Stimulated activated naive CD8-positive, alpha-beta T cell treated with anti-CD3 and anti-CD28 coated beads, Interleukin-15, Interleukin-2, amounts not matched to agents 100 ng/mL and 50 ng/mL, for 24 hours (primary cell): Measurements from ENCODE around the gene LRRC56.

Source experiments
- H3K27ac Mint-ChIP-seq: one replicate; pipeline ENCODE4 v1.8.0; 2021; ENCODE audit warnings: mild to moderate bottlenecking, mixed read lengths
- H3K27me3 Mint-ChIP-seq: one replicate; pipeline ENCODE4 v1.8.0; 2021; ENCODE audit warnings: mixed read lengths
- H3K36me3 Mint-ChIP-seq: one replicate; pipeline ENCODE4 v1.8.0; 2021; ENCODE audit warnings: low read depth, mixed read lengths
- H3K4me1 Mint-ChIP-seq: one replicate; pipeline ENCODE4 v1.8.0; 2021; ENCODE audit warnings: low read depth, mixed read lengths
- H3K4me3 Mint-ChIP-seq: one replicate; pipeline ENCODE4 v1.8.0; 2021; ENCODE audit warnings: mild to moderate bottlenecking, mixed read lengths
- H3K9me3 Mint-ChIP-seq: one replicate; pipeline ENCODE4 v1.8.0; 2021; ENCODE audit warnings: mixed read lengths

LRRC56 gene

DNA sequence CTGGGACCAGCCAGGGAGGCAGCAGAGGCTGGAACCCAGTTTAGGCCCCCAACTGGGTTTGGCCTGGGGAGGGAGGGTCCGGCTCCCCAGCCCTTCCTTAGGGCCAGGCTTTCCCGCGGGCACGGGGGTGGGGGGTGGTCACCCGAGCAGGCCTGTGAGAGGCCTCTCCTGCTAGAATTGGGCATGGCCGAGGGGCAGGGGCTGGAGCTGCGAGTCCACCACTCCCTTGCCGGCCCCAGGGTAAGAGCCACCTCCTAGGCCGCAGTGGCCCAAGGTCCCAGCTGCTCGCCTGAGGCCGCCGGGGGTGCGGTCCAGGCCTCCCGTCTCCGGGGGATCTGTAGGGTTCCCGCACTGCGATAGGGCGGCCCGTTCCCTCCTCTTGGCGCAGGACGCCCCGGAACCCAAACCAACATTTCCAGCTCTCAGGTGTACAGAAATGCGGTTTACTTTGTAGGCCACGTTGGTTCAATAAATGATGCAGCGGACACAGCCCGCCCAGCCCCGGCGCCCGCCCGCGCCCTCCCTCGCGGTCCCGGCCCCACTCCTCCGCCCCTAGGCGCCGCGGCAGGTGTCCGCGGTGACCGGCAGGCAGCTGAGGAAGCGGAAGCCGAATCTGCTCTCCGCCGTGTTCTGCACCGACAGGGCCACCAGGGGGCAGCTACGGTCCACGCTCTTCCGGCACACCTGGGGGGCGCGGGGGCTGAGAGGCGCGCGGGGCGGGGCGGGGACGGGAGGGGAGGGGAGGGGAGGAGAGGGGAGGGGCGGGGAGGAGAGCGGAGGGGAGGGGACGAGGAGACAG, 17.3 kb downstream of the LRRC56 start:
- H3K4me3 Mint-ChIP-seq: no peak overlapping the region
- H3K36me3 Mint-ChIP-seq: no peaks in the 10 kb centered on the region
- peaks cover 6% of the 10 kb centered on the region for H3K27me3 Mint-ChIP-seq
- H3K9me3 Mint-ChIP-seq: no peaks in the 10 kb centered on the region
- peaks cover 3% of the 10 kb centered on the region for H3K4me1 Mint-ChIP-seq
- H3K27ac Mint-ChIP-seq: no peak overlapping the region

DNA sequence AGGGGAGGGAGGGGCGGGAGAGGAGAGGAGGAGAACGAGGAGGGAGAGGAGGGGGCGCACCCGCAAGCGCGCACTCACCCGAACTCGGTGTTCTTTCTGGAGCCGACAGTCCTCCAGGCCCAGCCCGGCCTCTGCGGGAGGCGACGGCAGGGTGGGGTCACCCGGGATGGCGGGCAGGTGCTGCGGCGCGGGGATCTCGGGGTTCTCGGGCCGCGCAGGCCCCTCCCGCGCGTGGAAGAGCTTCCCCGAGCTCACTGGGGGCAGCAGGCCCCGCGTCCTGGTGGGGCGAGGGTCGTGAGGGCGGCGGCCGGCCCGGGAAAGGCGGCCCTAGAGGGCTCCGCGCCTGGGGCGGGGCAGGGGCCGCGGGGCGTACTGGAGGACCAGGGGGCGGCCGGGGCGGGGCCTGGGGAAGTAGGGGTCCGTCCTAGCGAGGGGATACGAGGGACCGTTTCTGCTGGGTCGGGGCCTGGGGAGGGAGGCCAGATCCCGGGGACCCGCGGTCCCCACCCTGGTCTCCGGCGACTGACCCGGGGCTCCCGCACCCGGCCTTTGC, 18.0 kb downstream of the LRRC56 start:
- Mint-ChIP-seq H3K9me3 (no peaks in the 10 kb centered on the region), H3K36me3 (no peaks in the 10 kb centered on the region), H3K27ac (no peak overlapping the region), H3K27me3 (peaks cover 6% of the 10 kb centered on the region), H3K4me1 (peaks cover 9% of the 10 kb centered on the region), H3K4me3 (no peak overlapping the region)

DNA sequence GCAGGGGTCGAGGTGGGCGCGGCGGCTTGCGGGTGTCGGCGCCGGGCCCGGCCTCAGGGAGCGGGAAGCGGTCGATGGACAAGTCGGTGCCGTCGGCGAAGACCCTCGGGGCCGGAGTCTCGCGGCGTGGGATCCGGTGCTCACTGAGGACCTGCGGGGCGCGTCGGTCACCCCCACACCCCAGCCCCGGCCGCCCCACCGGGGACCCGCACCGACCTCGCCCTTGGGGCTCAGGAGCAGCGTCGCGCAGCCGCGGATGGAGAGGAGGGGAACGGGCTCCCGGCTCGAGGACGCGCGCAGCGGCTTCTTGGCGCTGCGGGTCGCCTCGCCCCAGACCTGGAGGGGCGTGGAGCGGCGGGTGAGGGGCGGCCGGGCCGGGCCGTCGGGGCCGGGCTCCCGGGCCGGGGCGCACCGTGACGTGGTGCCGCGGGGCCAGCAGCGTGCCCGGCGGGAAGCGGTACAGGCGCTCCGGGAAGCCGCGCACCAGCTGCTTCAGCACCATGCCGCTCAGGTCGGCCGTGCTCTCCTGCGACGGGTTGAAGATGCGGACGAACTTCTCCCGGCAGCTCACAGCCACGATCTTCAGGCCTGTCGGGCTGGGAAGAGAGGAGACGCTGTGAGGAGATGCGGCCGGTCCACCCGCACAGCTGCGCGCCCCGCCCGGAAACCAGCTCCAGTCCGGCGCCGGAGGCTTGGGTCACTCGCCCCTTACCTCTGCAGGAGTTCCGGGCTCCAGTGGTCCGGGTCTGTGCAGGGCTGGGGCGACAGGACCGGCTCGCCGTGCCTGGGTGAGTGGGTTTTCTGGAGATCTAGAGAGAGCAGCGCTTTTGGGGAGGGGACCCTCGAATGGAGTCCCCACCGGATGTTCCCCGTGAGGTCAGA, 18.7 kb downstream of the LRRC56 start:
- Mint-ChIP-seq H3K36me3 (no peaks in the 10 kb centered on the region), H3K9me3 (no peaks in the 10 kb centered on the region), H3K4me1 (peaks cover 9% of the 10 kb centered on the region), H3K27ac (no peak overlapping the region), H3K4me3 (no peak overlapping the region), H3K27me3 (peaks cover 6% of the 10 kb centered on the region)

DNA sequence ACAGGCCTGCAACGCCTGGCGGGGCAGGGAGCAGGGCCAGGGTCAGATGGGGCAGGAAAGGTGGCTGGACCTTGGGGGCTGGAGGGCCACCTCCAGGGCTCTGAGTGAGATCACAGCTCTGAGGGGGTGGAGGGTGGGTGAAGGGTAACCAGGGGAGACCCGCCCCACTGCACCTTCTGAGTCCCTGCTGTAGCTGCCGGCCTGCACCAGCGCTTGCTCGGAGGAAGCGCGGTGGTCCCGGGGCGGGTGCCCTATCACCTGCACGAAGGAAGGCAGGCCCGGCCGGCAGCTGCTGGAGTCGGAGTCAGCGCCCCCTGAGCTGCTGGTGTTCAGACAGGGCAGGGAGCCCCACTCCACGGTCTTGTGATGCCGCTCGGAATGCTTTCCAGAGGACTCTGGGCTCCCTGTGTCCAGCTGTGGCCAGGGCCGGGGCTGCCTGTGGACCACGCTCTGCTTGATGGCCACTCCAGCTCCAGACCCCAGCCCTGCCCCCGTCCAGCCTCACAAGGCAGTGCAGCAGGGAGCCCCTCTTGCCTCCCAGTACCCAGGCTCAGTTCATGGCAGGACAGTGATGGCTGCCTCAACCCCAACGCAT, 19.4 kb downstream of the LRRC56 start:
- no peak overlapping the region for H3K27ac Mint-ChIP-seq
- H3K9me3 Mint-ChIP-seq: no peaks in the 10 kb centered on the region
- H3K27me3 Mint-ChIP-seq: peaks cover 6% of the 10 kb centered on the region
- peaks cover 13% of the 10 kb centered on the region for H3K4me1 Mint-ChIP-seq
- no peak overlapping the region for H3K4me3 Mint-ChIP-seq
- H3K36me3 Mint-ChIP-seq: no peaks in the 10 kb centered on the region

DNA sequence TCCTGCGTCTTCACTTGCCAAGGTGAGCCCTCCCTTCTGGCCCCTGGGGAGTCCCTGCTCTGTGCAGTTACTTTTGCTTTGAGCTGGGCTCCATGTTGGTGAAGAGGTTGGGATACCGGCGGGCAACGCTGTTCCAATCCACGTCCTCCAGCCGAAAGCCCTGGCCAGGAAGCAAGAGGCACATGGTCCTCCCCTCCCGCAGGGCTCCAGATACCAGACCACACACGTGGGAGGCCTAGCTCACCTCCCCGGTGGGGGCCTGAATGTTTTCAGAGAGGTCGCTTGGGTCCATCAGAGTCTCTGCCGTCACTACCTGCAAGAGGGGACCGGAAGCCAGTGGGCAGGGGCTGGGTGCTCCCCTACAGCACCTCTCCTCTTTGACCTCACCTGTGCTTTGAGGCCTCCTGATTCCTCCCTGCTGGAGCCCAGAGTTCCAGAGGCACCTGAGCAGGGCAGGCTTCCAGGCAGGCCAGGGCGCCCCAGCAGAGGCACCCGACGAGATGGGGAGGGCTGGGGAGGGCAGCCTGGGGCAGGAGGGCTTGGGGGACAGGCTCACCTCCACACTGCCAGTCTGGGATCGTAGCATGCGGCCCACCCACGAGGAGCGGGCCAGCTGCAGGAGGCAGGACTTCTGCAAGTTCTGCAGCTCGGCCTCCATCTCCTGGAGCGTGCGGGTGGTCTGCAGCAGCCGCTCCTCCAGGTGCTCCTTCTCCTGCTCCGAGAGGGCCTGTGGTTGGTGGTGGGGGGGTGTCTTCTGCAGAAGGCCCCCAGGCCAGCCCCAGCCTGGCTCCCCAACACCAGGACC, 20.2 kb downstream of the LRRC56 start:
- Mint-ChIP-seq H3K9me3 (no peaks in the 10 kb centered on the region), H3K4me1 (peaks cover 13% of the 10 kb centered on the region), H3K4me3 (no peak overlapping the region), H3K36me3 (no peaks in the 10 kb centered on the region), H3K27ac (no peak overlapping the region), H3K27me3 (peaks cover 6% of the 10 kb centered on the region)

DNA sequence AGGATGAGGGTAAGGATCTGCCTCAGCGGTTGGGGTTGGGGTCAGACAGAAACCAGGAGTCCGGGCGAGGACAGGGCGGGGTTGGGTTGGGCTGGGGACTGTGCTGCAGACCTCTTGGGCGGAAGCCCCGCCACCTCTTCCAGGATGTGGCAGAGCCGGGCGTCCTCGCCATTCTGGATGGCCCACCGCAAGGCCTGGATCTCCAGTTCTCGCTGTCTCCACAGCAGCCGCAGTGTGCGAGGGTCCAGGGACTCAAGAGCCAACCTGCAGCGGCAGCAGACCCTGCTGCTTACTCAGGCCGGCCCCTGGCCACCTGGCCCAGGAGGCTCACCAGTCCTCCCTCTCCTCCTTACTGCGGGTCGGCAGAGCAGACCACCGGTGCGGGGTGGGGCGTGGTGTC, 21.2 kb downstream of the LRRC56 start:
- Mint-ChIP-seq H3K36me3 (no peaks in the 10 kb centered on the region), H3K4me3 (no peak overlapping the region), H3K9me3 (no peaks in the 10 kb centered on the region)

DNA sequence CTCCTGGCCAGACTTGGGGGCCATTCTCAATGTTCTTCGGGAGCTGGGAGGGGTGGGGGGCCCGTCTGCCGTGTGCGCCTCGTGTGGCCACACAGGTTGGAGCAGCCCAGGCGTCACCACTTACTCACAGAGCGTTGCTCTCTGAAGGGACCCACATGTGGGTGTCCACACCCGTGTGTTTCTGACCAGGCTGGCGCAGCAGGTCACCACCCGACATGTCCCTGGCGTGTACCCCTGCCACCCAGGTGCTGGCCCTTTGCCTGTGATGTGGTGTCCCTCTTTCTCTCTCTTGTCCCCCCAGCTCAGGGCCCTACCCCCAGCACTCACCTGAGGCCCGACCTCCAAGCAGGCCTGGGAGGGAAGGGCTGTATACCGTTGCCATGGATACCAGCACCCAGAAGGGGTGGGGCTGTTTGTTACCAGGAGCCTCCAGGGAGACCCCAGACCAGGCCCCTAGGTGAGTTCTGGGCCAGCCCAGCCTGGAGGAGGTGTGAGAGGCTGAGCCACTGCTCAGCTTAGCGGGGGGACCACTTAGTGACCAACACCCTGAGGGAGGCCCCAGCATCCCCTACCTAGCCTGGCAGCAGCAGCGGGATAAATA, 21.8 kb downstream of the LRRC56 start:
- Mint-ChIP-seq H3K27ac (no peak overlapping the region), H3K9me3 (no peaks in the 10 kb centered on the region), H3K27me3 (peaks cover 6% of the 10 kb centered on the region), H3K4me1 (peaks cover 13% of the 10 kb centered on the region), H3K36me3 (no peaks in the 10 kb centered on the region), H3K4me3 (no peak overlapping the region)

More for the DNA sequence above, 21.2 kb downstream of the LRRC56 start:
- H3K4me1 Mint-ChIP-seq: peaks cover 13% of the 10 kb centered on the region
- peaks cover 6% of the 10 kb centered on the region for H3K27me3 Mint-ChIP-seq
- no peak overlapping the region for H3K27ac Mint-ChIP-seq

DNA sequence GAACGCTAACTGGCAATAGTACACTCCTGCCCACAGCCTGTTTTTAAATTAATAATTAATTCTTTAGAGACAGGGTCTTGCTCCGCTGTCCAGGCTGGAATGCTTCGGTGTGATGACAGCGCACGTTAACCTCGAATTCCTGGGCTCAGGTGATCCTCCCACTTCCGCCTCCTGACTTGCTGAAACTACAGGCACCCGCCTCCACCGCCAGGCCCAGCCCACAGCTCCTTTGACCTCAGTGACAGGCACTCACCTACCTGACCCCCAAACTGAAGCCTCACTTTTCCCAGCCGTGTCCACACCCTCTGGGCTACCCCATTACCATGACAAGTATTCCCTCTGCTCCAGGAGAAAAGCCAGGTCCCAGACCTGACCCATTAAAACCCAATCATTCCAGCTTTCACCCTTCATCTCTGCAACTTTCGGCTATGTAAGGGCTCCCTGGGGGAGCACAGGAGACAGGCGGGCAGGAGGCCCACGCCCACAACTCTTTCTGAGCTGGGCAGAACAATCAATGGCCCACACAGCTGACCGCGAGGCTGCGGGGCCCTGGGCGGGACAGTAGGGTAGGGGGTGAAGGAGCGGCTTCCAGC, 22.5 kb downstream of the LRRC56 start:
- peaks cover 6% of the 10 kb centered on the region for H3K27me3 Mint-ChIP-seq
- peak overlapping the region; percentile 38 for H3K27ac Mint-ChIP-seq
- H3K4me1 Mint-ChIP-seq: peaks cover 13% of the 10 kb centered on the region
- no peaks in the 10 kb centered on the region for H3K9me3 Mint-ChIP-seq
- peak overlapping the region; percentile 70 for H3K4me3 Mint-ChIP-seq
- H3K36me3 Mint-ChIP-seq: no peaks in the 10 kb centered on the region

DNA sequence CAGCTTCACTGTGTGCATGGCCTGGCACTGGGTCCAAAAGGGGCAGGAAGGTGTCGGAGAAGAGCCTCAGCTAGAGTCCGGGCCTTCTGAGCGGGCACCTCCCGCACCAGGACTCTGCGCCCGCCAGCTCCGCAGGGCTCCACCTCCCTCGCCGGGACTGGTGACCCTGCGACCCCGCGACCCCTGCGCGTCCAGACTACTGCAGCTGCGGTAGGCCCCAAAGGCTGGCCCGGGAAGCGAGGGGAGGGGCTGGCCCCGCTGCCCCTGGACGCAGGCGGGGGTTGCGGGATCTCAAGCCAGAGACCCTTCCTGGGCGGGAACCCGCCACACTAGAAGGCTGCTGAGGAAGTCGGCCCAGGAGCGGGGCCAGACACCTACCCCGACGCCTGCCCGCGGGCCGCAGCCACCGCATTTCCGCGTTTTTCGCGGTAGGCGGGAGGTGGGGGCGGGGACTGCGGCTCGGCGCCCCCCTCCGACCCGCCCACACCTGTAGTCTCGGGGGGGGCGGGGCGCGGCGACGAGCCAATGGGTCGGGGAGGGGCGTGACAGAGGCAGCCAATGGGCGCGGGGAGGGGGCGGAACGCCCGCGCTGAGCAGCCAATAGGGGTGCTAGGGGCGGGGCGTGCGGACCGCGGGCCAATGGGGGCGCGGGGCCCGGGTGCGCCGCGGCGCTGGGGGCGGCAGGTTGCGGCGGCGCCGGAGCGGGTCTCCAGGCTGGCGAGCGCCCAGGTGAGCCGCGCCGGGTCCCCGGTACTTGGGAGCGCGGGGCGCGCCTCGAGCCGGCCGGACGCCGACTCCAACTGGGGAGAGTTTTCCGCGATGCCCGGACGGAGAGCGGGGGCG, 23.2 kb downstream of the LRRC56 start, which contains the start of the genes LMNTD2 and RASSF7:
Gene LMNTD2 (minus strand): TSS at position 434 of the 843 bp plus-strand sequence. CDS start 22 bp downstream, at position 412.
Gene RASSF7 (plus strand): TSS at position 666 of the 843 bp plus-strand sequence. CDS start 799 bp downstream, outside the sequence.
- peaks cover 6% of the 10 kb centered on the region for H3K27me3 Mint-ChIP-seq
- peak within 1 kb of the TSS; percentile 72 for H3K27ac Mint-ChIP-seq
- H3K36me3 Mint-ChIP-seq: no peaks in the 10 kb centered on the region
- H3K4me1 Mint-ChIP-seq: peaks cover 13% of the 10 kb centered on the region
- H3K4me3 Mint-ChIP-seq: peak within 1 kb of the TSS; percentile 85
- H3K9me3 Mint-ChIP-seq: no peaks in the 10 kb centered on the region

DNA sequence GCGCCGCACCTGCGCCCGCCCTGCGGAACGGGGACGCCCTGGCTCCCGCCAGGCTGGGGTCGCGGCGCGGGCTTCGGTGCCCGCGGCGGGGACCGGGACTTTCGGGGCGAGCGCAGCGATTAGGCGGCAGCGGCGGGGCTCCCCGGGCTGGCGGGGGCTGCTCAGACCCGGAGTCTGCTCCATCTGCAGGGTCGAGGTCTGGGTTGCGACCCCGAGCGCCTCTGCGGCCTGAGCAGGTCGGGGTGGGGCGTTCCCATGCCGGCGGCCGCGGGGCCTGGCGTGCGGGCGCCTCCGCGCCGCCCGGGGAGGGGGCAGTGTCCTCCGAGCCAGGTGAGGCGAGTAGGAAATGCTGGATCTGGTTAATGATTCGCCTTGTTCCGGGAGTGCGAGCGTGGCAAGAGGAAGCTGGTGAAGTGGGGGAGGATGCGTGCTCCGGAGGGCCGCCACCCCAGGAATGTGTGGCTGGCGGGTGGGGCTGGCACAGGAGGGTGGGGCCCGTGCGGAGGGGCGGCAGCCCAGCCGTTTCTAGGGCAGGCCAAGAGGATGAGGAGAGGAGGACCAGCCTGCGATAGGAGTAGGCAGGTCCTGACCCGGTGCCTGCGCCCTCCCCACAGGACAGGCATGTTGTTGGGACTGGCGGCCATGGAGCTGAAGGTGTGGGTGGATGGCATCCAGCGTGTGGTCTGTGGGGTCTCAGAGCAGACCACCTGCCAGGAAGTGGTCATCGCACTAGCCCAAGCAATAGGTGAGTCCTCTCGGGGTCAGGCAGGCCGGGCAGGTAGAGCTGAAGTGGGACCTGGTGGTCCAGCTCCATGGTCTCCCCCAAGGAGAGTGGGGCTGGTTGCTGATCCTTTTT, 24.0 kb downstream of the LRRC56 start:
- H3K27me3 Mint-ChIP-seq: peaks cover 5% of the 10 kb centered on the region

DNA sequence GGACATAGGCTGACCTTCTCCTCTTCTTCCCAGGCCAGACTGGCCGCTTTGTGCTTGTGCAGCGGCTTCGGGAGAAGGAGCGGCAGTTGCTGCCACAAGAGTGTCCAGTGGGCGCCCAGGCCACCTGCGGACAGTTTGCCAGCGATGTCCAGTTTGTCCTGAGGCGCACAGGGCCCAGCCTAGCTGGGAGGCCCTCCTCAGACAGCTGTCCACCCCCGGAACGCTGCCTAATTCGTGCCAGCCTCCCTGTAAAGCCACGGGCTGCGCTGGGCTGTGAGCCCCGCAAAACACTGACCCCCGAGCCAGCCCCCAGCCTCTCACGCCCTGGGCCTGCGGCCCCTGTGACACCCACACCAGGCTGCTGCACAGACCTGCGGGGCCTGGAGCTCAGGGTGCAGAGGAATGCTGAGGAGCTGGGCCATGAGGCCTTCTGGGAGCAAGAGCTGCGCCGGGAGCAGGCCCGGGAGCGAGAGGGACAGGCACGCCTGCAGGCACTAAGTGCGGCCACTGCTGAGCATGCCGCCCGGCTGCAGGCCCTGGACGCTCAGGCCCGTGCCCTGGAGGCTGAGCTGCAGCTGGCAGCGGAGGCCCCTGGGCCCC, 24.8 kb downstream of the LRRC56 start:
- Mint-ChIP-seq H3K9me3 (no peaks in the 10 kb centered on the region), H3K27me3 (peaks cover 3% of the 10 kb centered on the region), H3K4me3 (no peak overlapping the region), H3K4me1 (peaks cover 11% of the 10 kb centered on the region), H3K36me3 (no peaks in the 10 kb centered on the region), H3K27ac (no peak overlapping the region)

More for the DNA sequence above, 24.0 kb downstream of the LRRC56 start:
- Mint-ChIP-seq H3K36me3 (no peaks in the 10 kb centered on the region), H3K9me3 (no peaks in the 10 kb centered on the region), H3K4me1 (peaks cover 13% of the 10 kb centered on the region), H3K27ac (peak overlapping the region; percentile 72), H3K4me3 (peak overlapping the region; percentile 85)
